T-helper 1 cell treated with Interleukin-12 subunit alpha and Interleukin-12 subunit beta and Interleukin-4 antibody, amounts not matched to agents 30 ng/mL and 1 ng/mL, for 36 hours (primary cell): ENCODE results near the gene LRG1. TPM values are rescaled to one million over a fixed set of nuclear protein-coding genes. Genes with fewer than 3 reads are reported as not detected.
"Not testable (repeated sequence)": the region's sequence is repeated elsewhere in the genome, so short reads cannot be mapped to it uniquely, and the experiment has no call there.

Source experiments
- intact Hi-C: fragments of 100-400 bp; cut with micrococcal nuclease; formaldehyde crosslinking; loops from one replicate; pipeline ENCODE4 v1.15.1; 2024
- total RNA-seq: library from RNA; stranded (reverse); gene quantifications from 2 replicates; pipeline ENCODE4 v1.2.3, GENCODE V29; 2022

LRG1 gene
- total RNA-seq, 1 donor from 2014 or later, result 1.1 TPM

GRCh38 chr19:4529924-4530522, 9.8 kb downstream of the LRG1 start:
- intact Hi-C loops, result no loop called here

- intact Hi-C loops, result no loop called here
These were observed 11.0 kb downstream of the LRG1 start for GRCh38 chr19:4528843-4529242.

- intact Hi-C loops, result not testable (repeated sequence)
These were observed 12.5 kb downstream of the LRG1 start for GRCh38 chr19:4527377-4527776.

- intact Hi-C loops, result loop anchor here (1.0 kb wide), 1 partner anchor 258 kb away; no protein-coding TSS in a partner anchor
These were observed 14.3 kb downstream of the LRG1 start for GRCh38 chr19:4525563-4526002.

GRCh38 chr19:4524808-4525562, 14.9 kb downstream of the LRG1 start:
- intact Hi-C loops, result loop anchor here (1.0 kb wide), 1 partner anchor 258 kb away; no protein-coding TSS in a partner anchor

- intact Hi-C loops, result no loop called here
These were observed 16.3 kb downstream of the LRG1 start for GRCh38 chr19:4523306-4524110.

GRCh38 chr19:4522291-4523002, 17.4 kb downstream of the LRG1 start:
- intact Hi-C loops, result no loop called here

GRCh38 chr19:4521888-4522242, 18.0 kb downstream of the LRG1 start:
- intact Hi-C loops, result no loop called here

GRCh38 chr19:4521170-4521887, 18.5 kb downstream of the LRG1 start:
- intact Hi-C loops, result no loop called here

GRCh38 chr19:4519521-4520277, 20.1 kb downstream of the LRG1 start:
- intact Hi-C loops, result no loop called here

- intact Hi-C loops, result no loop called here
These were observed 20.7 kb downstream of the LRG1 start for GRCh38 chr19:4519172-4519496.

- intact Hi-C loops, result no loop called here
These were observed 21.3 kb downstream of the LRG1 start, which contains the start of gene PLIN4 for GRCh38 chr19:4518345-4519171. TSS of gene PLIN4 (minus strand) at chr19:4518486. CDS start at chr19:4518272, 214 bp downstream.

GRCh38 chr19:4517451-4518057, 22.3 kb downstream of the LRG1 start:
- intact Hi-C loops, result no loop called here

- intact Hi-C loops, result no loop called here
These were observed 22.9 kb downstream of the LRG1 start for GRCh38 chr19:4516939-4517300.

GRCh38 chr19:4516199-4516938, 23.5 kb downstream of the LRG1 start:
- intact Hi-C loops, result no loop called here

GRCh38 chr19:4515732-4516131, 24.1 kb downstream of the LRG1 start:
- intact Hi-C loops, result no loop called here

- intact Hi-C loops, result no loop called here
These were observed 26.6 kb downstream of the LRG1 start for GRCh38 chr19:4513248-4513647.

GRCh38 chr19:4512070-4512469, 27.8 kb downstream of the LRG1 start:
- intact Hi-C loops, result no loop called here
